Measurements from ENCODE around the gene SEC16A. TPM values are rescaled to one million over a fixed set of nuclear protein-coding genes. Genes with fewer than 3 reads are reported as not detected.

SEC16A gene
- total RNA-seq, 1 donor from 2014 or later, result 85.0 TPM

DNA sequence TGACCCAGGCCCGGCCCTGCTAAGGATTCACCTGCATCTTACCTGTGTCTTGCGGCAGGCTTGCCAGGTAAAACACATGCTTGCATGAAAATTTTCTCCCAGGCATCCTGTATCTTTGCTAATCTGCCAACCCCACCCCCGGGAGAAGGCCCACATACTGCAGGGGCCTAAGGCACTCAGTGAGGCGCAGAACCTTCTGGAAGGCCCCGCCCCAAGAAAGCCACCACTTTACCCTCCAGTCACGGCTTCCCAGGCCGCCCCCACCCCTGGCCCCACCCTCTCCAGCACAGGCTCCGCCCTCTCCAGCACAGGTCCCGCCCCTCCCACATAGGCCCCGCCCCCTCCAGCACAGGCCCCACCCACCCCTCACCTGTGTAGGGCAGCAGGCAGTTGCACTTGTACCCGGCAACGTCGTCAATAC is 29.8 kb upstream of the SEC16A start:
- H3K4me1 Mint-ChIP-seq (ENCODE audit: unreplicated experiment), result no peaks in the 10 kb centered on the region
- DNase-seq (ENCODE audit: extremely low spot score, unreplicated experiment), result no peak
- H3K36me3 Mint-ChIP-seq (ENCODE audit: unreplicated experiment), result peaks cover 6% of the 10 kb centered on the region
- TF ChIP-seq, protein P1, sequence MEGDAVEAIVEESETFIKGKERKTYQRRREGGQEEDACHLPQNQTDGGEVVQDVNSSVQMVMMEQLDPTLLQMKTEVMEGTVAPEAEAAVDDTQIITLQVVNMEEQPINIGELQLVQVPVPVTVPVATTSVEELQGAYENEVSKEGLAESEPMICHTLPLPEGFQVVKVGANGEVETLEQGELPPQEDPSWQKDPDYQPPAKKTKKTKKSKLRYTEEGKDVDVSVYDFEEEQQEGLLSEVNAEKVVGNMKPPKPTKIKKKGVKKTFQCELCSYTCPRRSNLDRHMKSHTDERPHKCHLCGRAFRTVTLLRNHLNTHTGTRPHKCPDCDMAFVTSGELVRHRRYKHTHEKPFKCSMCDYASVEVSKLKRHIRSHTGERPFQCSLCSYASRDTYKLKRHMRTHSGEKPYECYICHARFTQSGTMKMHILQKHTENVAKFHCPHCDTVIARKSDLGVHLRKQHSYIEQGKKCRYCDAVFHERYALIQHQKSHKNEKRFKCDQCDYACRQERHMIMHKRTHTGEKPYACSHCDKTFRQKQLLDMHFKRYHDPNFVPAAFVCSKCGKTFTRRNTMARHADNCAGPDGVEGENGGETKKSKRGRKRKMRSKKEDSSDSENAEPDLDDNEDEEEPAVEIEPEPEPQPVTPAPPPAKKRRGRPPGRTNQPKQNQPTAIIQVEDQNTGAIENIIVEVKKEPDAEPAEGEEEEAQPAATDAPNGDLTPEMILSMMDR (IDR thresholded peaks at IDR 0.05), result no peak
- H3K27ac Mint-ChIP-seq (ENCODE audit: unreplicated experiment), result no peak overlapping the region
- no peak overlapping the region for H3K4me3 Mint-ChIP-seq (ENCODE audit: unreplicated experiment)
- no peaks in the 10 kb centered on the region for H3K9me3 Mint-ChIP-seq (ENCODE audit: unreplicated experiment)
- no peaks in the 10 kb centered on the region for H3K27me3 Mint-ChIP-seq (ENCODE audit: unreplicated experiment)

GRCh38 chr9:136511670-136512592 is 29.1 kb upstream of the SEC16A start:
- Mint-ChIP-seq H3K27me3 (ENCODE audit: unreplicated experiment) (no peaks in the 10 kb centered on the region), H3K4me1 (ENCODE audit: unreplicated experiment) (no peaks in the 10 kb centered on the region), H3K36me3 (ENCODE audit: unreplicated experiment) (peaks cover 4% of the 10 kb centered on the region), H3K4me3 (ENCODE audit: unreplicated experiment) (no peak overlapping the region), H3K27ac (ENCODE audit: unreplicated experiment) (no peak overlapping the region), H3K9me3 (ENCODE audit: unreplicated experiment) (no peaks in the 10 kb centered on the region)
- no peak for DNase-seq (ENCODE audit: extremely low spot score, unreplicated experiment)
- TF ChIP-seq, protein P1 (IDR thresholded peaks at IDR 0.05), result no peak

- TF ChIP-seq, protein P1 (IDR thresholded peaks at IDR 0.05), result no peak
- H3K27ac Mint-ChIP-seq (ENCODE audit: unreplicated experiment), result no peak overlapping the region
- no peak for DNase-seq (ENCODE audit: extremely low spot score, unreplicated experiment)
- no peaks in the 10 kb centered on the region for H3K27me3 Mint-ChIP-seq (ENCODE audit: unreplicated experiment)
- H3K4me1 Mint-ChIP-seq (ENCODE audit: unreplicated experiment), result no peaks in the 10 kb centered on the region
- no peaks in the 10 kb centered on the region for H3K9me3 Mint-ChIP-seq (ENCODE audit: unreplicated experiment)
- H3K4me3 Mint-ChIP-seq (ENCODE audit: unreplicated experiment), result no peak overlapping the region
- H3K36me3 Mint-ChIP-seq (ENCODE audit: unreplicated experiment), result peaks cover 4% of the 10 kb centered on the region
Measured at GRCh38 chr9:136511144-136511669, 28.4 kb upstream of the SEC16A start.

DNA sequence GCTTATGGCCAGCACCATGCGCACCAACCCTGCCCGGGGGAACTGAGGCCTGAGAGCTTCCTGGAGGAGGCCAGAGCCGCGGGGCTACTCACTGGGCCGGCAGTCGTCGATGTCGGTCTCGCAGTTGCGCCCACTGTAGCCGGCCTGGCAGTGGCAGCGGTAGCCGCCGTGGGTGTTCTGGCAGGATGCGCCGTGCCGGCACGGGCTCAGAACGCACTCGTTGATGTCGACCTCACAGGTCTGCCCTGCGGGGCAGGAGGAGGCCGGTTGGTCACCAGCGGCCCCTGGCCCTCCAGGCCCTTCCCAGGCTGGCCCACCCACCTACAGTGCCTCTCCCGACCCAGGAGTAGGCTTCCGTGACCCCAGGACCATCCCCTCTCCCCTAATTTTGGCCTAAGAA is 27.7 kb upstream of the SEC16A start:
- TF ChIP-seq, protein P1 (IDR thresholded peaks at IDR 0.05), result no peak
- no peaks in the 10 kb centered on the region for H3K4me1 Mint-ChIP-seq (ENCODE audit: unreplicated experiment)
- no peak overlapping the region for H3K4me3 Mint-ChIP-seq (ENCODE audit: unreplicated experiment)
- H3K27ac Mint-ChIP-seq (ENCODE audit: unreplicated experiment), result no peak overlapping the region
- no peaks in the 10 kb centered on the region for H3K27me3 Mint-ChIP-seq (ENCODE audit: unreplicated experiment)
- no peaks in the 10 kb centered on the region for H3K9me3 Mint-ChIP-seq (ENCODE audit: unreplicated experiment)
- DNase-seq (ENCODE audit: extremely low spot score, unreplicated experiment), result no peak
- peaks cover 4% of the 10 kb centered on the region for H3K36me3 Mint-ChIP-seq (ENCODE audit: unreplicated experiment)

DNA sequence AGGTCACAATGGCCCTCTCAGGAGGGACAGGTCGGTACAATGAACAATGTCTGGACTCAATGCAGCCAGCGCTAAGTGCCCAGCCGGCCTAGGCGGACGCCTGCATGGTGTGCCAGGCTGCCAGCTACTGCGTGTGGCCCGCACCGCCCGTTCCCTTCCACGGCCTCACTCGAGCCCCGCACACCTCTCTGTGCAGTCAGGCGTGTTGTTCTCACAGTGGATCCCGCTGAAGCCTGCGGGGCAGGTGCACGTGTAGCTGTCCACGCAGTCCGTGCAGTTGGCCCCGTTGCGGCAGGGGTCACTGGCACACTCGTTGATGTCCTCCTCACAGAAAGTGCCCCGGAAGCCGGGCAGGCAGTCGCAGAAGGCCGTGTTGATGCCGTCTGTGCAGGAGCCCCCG is 26.7 kb upstream of the SEC16A start:
- no peaks in the 10 kb centered on the region for H3K27me3 Mint-ChIP-seq (ENCODE audit: unreplicated experiment)
- no peaks in the 10 kb centered on the region for H3K4me1 Mint-ChIP-seq (ENCODE audit: unreplicated experiment)
- peaks cover 4% of the 10 kb centered on the region for H3K36me3 Mint-ChIP-seq (ENCODE audit: unreplicated experiment)
- no peaks in the 10 kb centered on the region for H3K9me3 Mint-ChIP-seq (ENCODE audit: unreplicated experiment)
- H3K4me3 Mint-ChIP-seq (ENCODE audit: unreplicated experiment), result no peak overlapping the region
- H3K27ac Mint-ChIP-seq (ENCODE audit: unreplicated experiment), result no peak overlapping the region
- TF ChIP-seq, protein P1 (IDR thresholded peaks at IDR 0.05), result no peak
- DNase-seq (ENCODE audit: extremely low spot score, unreplicated experiment), result no peak
